GM12891 (cell line): ENCODE results near the gene CENPS.
"Not testable (repeated sequence)": the region's sequence is repeated elsewhere in the genome, so short reads cannot be mapped to it uniquely, and the experiment has no call there.

ENCODE experiments used
- DNase-seq: peaks from one replicate; pipeline ENCODE4 v3.0.0; 2011; ENCODE audit warnings: low spot score; ENCODE audit not compliant: insufficient read length
- FAIRE-seq: peaks from 2 replicates; lab custom pipeline; 2011; peaks lifted over from hg19 to GRCh38; lab: Jason Lieb, UNC
- PAX5 ChIP-seq: IDR thresholded peaks from 2 replicates; pipeline ENCODE4 v1.6.1; 2011; ENCODE audit warnings: low read length, moderate library complexity, mild to moderate bottlenecking; ENCODE audit not compliant: insufficient read depth, severe bottlenecking
- POLR2A ChIP-seq: IDR thresholded peaks from 2 replicates; pipeline ENCODE4 v1.6.1; 2011; ENCODE audit warnings: low read depth, low read length, control low read depth
- POLR2AphosphoS5 ChIP-seq: IDR thresholded peaks from 2 replicates; pipeline ENCODE4 v1.6.1; 2011; ENCODE audit warnings: low read depth, low read length, control low read depth
- POU2F2 ChIP-seq: IDR thresholded peaks from 2 replicates; pipeline ENCODE4 v1.6.1; 2011; ENCODE audit warnings: low read depth, mild to moderate bottlenecking, control low read depth, low read length, moderate library complexity
- SPI1 ChIP-seq: IDR thresholded peaks from 2 replicates; pipeline ENCODE4 v1.6.1; 2011; ENCODE audit warnings: low read depth, low read length, control low read depth
- TAF1 ChIP-seq: IDR thresholded peaks from 2 replicates; pipeline ENCODE4 v1.6.1; 2011; ENCODE audit warnings: low read depth, low read length, control low read depth

Gene CENPS

GRCh38 chr1:10472220-10473144 lies 42.2 kb downstream of the CENPS start, which contains the start of gene DFFA:
TSS of gene DFFA (minus strand) at chr1:10472529. CDS start at chr1:10472458, 71 bp downstream.
- TF ChIP-seq POU2F2 (no peak; the same call in 1 of the 2 replicates), TAF1 (peak; percentile 78), PAX5 (peak; percentile 84), SPI1 (peak; percentile 59), POLR2AphosphoS5 (peak; percentile 76; the same call in 1 of the 2 replicates), POLR2A (peak; percentile 81)
- peak; percentile 83 for DNase-seq
- FAIRE-seq: peak; percentile 96

GRCh38 chr1:10473145-10473765 lies 43.0 kb downstream of the CENPS start:
- TF ChIP-seq PAX5 (no peak), POLR2A (no peak), SPI1 (no peak)
- FAIRE-seq (no peak), DNase-seq (no peak)

DNA sequence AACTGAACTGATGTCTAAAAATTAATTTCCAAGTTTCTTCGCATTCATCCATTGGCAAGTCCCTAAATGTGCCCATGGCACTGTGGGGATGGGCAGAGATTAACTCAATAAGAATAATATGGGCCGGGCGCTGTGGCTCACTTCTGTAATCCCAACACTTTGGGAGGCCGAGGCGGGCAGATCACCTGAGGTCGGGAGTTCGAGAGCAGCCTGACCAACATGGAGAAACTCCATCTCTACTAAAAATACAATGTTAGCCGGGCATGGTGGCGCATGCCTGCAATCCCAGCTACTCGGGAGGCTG lies 44.0 kb downstream of the CENPS start:
- not testable (repeated sequence) for FAIRE-seq, DNase-seq

DNA sequence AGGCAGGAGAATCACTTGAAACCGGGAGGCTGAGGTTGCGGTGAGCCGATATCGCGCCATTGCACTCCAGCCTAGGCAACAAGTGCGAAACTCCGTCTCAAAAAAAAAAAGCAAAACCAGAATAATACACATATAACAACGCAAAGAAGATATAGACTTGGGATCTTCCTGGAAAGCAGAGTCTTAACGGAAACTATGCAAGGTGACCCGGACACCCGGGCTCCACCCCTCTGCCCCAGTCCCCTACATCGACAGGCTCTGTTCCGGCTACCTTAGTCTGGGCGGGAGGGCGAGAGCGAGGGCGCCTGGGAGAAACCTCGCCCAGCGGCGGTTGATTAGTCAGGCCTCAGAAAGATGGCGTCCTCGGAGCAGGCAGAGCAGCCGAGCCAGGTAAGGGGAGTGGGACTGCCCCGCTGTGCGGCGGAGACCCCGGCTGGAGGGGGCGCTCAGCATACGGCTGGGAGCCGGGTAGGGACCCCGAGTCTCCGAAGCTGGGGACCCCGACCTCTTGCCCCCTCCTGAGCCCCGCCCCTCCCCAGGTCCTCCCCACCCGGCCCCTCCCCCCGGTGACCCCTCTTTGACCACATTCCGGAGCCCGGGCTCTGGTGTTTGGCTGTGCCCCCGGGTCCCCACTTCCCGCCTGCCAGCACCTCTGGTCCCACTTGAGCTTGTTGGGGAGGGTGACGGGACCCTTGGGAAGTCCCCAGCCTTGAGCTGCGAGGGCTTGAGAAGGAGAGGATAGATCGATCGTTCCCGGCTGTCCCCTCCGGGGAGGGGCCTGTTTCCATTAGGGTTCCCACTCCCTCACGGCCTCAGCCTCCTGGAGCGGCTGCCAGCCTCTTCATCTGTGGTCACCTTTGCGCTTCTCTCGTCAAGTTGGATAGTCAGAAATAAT lies 44.6 kb downstream of the CENPS start, which contains the start of gene PEX14:
Gene PEX14, plus strand, starts transcription at position 338 of the 895 bp plus-strand sequence. Its CDS starts 17 bp downstream, at position 355.
- TF ChIP-seq TAF1: peak; percentile 87
- peak; percentile 51; the same call in 1 of the 2 replicates for TF ChIP-seq POU2F2
- TF ChIP-seq POLR2AphosphoS5: peak; percentile 71
- peak; percentile 67 for TF ChIP-seq POLR2A
- TF ChIP-seq SPI1: no peak
- DNase-seq: peak; percentile 89
- peak; percentile 83 for FAIRE-seq

GRCh38 chr1:10475510-10475909 lies 45.3 kb downstream of the CENPS start:
- DNase-seq (no peak), FAIRE-seq (no peak)
- TF ChIP-seq PAX5 (no peak), POU2F2 (no peak), POLR2A (no peak), SPI1 (no peak), POLR2AphosphoS5 (no peak), TAF1 (no peak)

DNA sequence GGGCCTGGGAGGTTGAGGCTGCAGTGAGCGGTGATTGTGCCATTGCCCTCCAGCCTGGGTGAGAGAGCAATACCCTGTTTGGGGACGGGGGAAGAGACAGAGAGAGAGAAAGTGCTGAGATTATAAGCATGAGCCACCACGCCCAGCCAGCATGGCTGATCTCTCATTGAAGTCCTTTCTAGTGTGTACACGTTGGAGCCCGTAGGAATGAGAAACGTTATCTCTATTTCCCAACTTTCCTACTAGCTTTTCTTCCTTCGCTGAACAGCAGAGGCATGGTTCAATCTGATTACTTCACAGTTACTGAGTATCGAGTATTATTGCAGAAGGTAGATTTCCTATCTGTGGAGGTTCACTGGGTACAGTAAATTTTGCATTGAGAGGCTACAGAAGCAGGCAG lies 49.1 kb downstream of the CENPS start:
- FAIRE-seq (no peak), DNase-seq (no peak)
- TF ChIP-seq POU2F2 (no peak), PAX5 (no peak), POLR2A (no peak), TAF1 (no peak), SPI1 (no peak), POLR2AphosphoS5 (no peak)

- no peak for TF ChIP-seq PAX5
- no peak for TF ChIP-seq POLR2A
- no peak for TF ChIP-seq POU2F2
- TF ChIP-seq SPI1: no peak
- no peak for TF ChIP-seq TAF1
- TF ChIP-seq POLR2AphosphoS5: no peak
- DNase-seq (no peak), FAIRE-seq (no peak)
Measured at GRCh38 chr1:10480614-10481013, 50.4 kb downstream of the CENPS start.

DNA sequence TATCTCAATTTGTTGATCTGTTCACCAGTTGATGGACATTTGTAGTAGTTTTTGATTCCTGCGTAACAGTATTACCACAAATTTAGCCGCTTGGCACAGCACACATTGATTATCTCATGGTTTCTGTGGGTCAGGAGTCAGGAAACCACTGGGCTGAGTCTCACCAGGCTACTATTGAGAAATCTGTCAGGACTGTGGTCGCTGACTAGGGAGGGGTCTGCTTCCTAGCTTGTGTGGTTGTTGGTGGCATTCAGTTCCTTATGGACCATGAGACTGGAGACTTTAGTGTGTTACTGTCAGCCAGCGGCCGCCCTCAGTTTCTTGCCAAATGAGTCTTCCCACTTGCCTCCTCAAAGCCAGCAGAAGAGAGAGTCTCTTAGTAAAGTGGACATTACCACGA lies 54.3 kb downstream of the CENPS start:
- FAIRE-seq: no peak

DNA sequence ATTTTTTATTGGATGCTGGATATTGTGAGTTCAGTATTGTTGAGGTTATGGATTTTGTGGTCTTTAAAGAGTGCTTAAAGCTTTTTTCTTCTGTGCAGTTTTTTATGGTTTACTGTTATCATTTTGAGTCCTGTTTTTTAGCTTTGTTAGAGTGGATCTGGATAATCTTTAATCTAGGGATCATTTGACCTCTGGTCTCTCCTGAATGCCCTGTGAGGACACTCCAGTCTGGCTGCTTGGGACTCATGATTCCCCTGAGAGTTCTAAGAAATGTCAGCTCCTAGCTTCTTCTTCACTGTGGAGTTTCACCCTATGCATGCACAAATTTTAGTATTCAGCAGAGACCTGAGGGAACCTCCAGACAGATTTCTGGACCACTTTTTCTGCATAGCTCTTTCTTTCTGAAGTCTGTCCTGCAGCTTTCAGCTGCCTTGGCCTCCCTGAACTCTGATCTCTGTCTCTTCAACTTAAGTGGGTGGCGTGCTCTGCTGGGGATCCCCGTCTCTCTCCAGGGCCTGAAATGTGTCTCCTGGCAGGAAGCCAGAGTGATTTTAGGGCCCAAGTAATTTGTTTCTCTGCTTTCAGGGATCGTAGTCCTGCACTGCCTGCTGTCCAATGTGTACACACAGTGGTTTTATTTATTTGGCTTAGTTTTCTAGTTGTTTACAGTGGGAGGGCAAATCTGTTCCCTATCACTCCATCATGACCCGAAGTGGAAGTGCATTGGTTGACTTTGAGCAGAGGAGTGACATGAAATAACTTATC lies 59.2 kb downstream of the CENPS start:
- peak; percentile 33 for FAIRE-seq
- TF ChIP-seq PAX5 (no peak), TAF1 (no peak)
- DNase-seq: no peak

More for the DNA sequence above, 54.3 kb downstream of the CENPS start:
- no peak for DNase-seq
- TF ChIP-seq TAF1 (no peak), POU2F2 (no peak), PAX5 (no peak), SPI1 (no peak), POLR2AphosphoS5 (no peak)
